Measurements from ENCODE around the gene FAM181A.

DNA sequence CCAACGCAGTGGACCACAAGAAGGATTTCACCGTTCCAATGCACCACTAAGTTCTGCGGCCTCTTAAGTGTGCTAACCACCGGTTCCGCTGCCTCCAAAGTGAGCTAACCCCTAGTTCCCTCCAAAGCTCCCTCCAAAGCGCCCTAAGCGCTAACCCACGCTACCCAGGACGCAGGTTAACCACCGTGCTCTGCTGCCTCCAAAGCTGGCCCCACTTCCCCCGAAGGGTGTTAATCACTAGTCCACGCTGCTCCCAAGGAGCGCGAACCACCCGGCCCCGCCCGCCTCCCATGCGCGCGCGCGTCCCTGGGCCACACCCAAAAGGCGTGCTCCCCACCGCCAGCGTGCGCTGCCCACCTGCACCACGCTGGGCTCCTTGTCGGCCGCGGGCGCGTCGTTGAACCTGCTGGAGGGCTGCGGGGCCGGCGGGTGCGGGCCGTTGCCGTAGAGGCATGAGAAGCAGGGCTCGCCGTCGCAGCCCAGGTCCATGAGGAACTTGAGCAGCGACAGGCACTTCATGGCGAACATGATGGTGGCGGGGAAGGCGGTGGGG, 11.7 kb downstream of the FAM181A start:
- TF ChIP-seq, protein P1, sequence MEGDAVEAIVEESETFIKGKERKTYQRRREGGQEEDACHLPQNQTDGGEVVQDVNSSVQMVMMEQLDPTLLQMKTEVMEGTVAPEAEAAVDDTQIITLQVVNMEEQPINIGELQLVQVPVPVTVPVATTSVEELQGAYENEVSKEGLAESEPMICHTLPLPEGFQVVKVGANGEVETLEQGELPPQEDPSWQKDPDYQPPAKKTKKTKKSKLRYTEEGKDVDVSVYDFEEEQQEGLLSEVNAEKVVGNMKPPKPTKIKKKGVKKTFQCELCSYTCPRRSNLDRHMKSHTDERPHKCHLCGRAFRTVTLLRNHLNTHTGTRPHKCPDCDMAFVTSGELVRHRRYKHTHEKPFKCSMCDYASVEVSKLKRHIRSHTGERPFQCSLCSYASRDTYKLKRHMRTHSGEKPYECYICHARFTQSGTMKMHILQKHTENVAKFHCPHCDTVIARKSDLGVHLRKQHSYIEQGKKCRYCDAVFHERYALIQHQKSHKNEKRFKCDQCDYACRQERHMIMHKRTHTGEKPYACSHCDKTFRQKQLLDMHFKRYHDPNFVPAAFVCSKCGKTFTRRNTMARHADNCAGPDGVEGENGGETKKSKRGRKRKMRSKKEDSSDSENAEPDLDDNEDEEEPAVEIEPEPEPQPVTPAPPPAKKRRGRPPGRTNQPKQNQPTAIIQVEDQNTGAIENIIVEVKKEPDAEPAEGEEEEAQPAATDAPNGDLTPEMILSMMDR (IDR thresholded peaks at IDR 0.05; ENCODE audit: poor library complexity, severe bottlenecking), result no peak
- TF ChIP-seq RAD21 (conservative IDR thresholded peaks at IDR 0.05), result no peak
- no peak for TF ChIP-seq MXI1 (conservative IDR thresholded peaks at IDR 0.05; ENCODE audit: poor library complexity, severe bottlenecking)
